ENCODE results near the gene SLC9A7.

- TF ChIP-seq CTCF (IDR thresholded peaks at IDR 0.05) (no peak), POLR2A (IDR thresholded peaks at IDR 0.05) (no peak)
These were observed 184.0 kb downstream of the SLC9A7 start for GRCh38 chrX:46574774-46575381.
